ENCODE results near the gene CENPB.

- TF ChIP-seq CTCF (conservative IDR thresholded peaks at IDR 0.05; ENCODE audit: low read length) (no peak), EZH2phosphoT487 (IDR thresholded peaks at IDR 0.05; ENCODE audit: borderline replicate concordance, low read depth, low read length) (no peak)
These were observed 25.7 kb upstream of the CENPB start for GRCh38 chr20:3812259-3812681.
